Osteoblast (primary cell): ENCODE measurements around the gene HSD11B1. TPM values are rescaled to one million over a fixed set of nuclear protein-coding genes. Genes with fewer than 3 reads are reported as not detected.
A peak's percentile ranks its signal among the peaks of the same experiment; 100 is the strongest.

Experiments used
- DNase-seq: peaks from one replicate; pipeline ENCODE4 v3.0.0; 2011; ENCODE audit warnings: low spot score, mixed read lengths; ENCODE audit not compliant: insufficient read length; ENCODE audit errors: missing footprints
- H2AFZ ChIP-seq: 2 replicates; pipeline ENCODE4 v1.6.0; 2011; ENCODE audit warnings: mild to moderate bottlenecking, low read length
- H3K27ac ChIP-seq: 2 replicates; pipeline ENCODE4 v1.5.1; 2011; ENCODE audit warnings: mild to moderate bottlenecking, low read depth, low read length, moderate library complexity
- H3K27me3 ChIP-seq: 2 replicates; pipeline ENCODE4 v1.6.0; 2012; ENCODE audit warnings: mild to moderate bottlenecking, control low read depth, inconsistent platforms, low read length, moderate library complexity; ENCODE audit not compliant: insufficient read depth
- H3K36me3 ChIP-seq: 2 replicates; pipeline ENCODE4 v1.5.1; 2011; ENCODE audit warnings: mild to moderate bottlenecking, low read length, control low read depth, moderate library complexity; ENCODE audit not compliant: insufficient read depth
- H3K4me1 ChIP-seq: 2 replicates; pipeline ENCODE4 v1.5.1; 2011; ENCODE audit warnings: mild to moderate bottlenecking, low read length, control low read depth, moderate library complexity; ENCODE audit not compliant: insufficient read depth
- H3K4me2 ChIP-seq: 2 replicates; pipeline ENCODE4 v1.6.0; 2011; ENCODE audit warnings: mild to moderate bottlenecking, low read length; ENCODE audit not compliant: insufficient read depth
- H3K4me3 ChIP-seq: fragments of 200-600 bp; sonication (generic); 3 replicates; pipeline ENCODE4 v1.5.1; 2012; ENCODE audit warnings: mild to moderate bottlenecking, low read length, inconsistent platforms; ENCODE audit not compliant: insufficient read depth
- H3K79me2 ChIP-seq: 2 replicates; pipeline ENCODE4 v1.6.0; 2012; ENCODE audit warnings: mild to moderate bottlenecking, low read length, control low read depth, inconsistent platforms; ENCODE audit not compliant: insufficient read depth
- H3K9me3 ChIP-seq: 2 replicates; pipeline ENCODE4 v1.5.1; 2011; ENCODE audit warnings: low read depth, low read length, control low read depth
- H4K20me1 ChIP-seq: 2 replicates; pipeline ENCODE4 v1.6.0; 2012; ENCODE audit warnings: mild to moderate bottlenecking, low read length, control low read depth; ENCODE audit not compliant: insufficient read depth
- total RNA-seq: library from RNA; depleted of rRNA; stranded (reverse); fragments of >200 nt; gene quantifications from 2 replicates; pipeline ENCODE4 v1.2.3, GENCODE V29; 2012
- TF ChIP-seq, protein P1 (sequence below): IDR thresholded peaks from 2 replicates; pipeline ENCODE4 v1.5.1; 2011; ENCODE audit warnings: mild to moderate bottlenecking, low read depth, low read length, moderate library complexity; ENCODE audit errors: extremely low read depth

Gene HSD11B1
- total RNA-seq, 1 donor: 1.8 TPM

DNA sequence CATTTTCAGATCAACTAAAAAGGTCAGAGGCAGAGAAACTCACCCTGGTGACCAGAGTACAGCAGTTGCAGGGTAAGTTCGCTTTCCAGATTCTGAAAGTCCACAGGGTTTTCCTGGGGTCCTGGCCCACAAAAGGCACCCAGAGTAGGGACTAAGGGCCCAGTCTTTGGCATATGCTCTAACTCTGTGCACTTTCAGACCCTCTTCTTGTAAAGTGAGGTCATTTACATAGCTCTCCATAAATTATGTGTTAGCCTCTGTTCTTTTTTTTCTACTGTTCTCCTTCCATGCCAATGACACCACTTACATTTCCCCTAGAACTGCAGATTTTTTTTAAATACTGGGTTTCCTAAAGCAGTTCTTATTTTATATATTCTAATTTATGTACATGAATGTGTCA, 73.5 kb downstream of the HSD11B1 start:
- Histone ChIP-seq H3K9me3 (no peaks in the 10 kb centered on the region), H3K4me3 (no peak overlapping the region), H3K4me2 (no peak overlapping the region), H2AFZ (no peak overlapping the region), H3K27ac (no peak overlapping the region), H3K4me1 (peaks cover 1% of the 10 kb centered on the region), H3K27me3 (no peaks in the 10 kb centered on the region), H3K79me2 (peaks cover 2% of the 10 kb centered on the region), H4K20me1 (no peaks in the 10 kb centered on the region), H3K36me3 (no peaks in the 10 kb centered on the region)
- TF ChIP-seq, protein P1, sequence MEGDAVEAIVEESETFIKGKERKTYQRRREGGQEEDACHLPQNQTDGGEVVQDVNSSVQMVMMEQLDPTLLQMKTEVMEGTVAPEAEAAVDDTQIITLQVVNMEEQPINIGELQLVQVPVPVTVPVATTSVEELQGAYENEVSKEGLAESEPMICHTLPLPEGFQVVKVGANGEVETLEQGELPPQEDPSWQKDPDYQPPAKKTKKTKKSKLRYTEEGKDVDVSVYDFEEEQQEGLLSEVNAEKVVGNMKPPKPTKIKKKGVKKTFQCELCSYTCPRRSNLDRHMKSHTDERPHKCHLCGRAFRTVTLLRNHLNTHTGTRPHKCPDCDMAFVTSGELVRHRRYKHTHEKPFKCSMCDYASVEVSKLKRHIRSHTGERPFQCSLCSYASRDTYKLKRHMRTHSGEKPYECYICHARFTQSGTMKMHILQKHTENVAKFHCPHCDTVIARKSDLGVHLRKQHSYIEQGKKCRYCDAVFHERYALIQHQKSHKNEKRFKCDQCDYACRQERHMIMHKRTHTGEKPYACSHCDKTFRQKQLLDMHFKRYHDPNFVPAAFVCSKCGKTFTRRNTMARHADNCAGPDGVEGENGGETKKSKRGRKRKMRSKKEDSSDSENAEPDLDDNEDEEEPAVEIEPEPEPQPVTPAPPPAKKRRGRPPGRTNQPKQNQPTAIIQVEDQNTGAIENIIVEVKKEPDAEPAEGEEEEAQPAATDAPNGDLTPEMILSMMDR: no peak
- DNase-seq: no peak

DNA sequence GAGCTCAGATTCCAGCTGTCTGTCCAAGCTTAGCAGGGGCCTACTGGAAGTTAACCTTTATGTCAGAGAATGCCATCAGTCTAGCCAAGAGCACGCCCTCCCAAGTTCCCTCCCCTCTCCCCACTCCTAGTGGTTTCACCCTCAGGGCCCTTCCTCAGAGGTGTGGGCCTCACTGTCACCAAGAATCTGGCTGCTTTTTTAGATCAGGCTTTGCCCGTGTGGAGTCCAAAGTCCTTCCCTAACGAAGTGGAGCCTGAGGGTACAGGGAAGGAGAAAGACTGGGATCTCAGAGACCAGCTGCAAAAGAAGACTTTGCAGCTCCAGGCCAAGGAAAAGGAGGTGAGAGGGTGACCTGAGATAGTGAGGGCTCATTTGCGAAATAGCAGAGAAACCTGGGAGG, 75.6 kb downstream of the HSD11B1 start:
- Histone ChIP-seq H3K79me2 (peaks cover 14% of the 10 kb centered on the region), H3K27ac (no peak overlapping the region), H3K9me3 (no peaks in the 10 kb centered on the region), H2AFZ (no peak overlapping the region), H3K4me3 (no peak overlapping the region), H3K36me3 (no peaks in the 10 kb centered on the region), H3K27me3 (no peaks in the 10 kb centered on the region), H3K4me1 (peaks cover 16% of the 10 kb centered on the region), H3K4me2 (no peak overlapping the region), H4K20me1 (no peaks in the 10 kb centered on the region)
- no peak for DNase-seq
- TF ChIP-seq, protein P1: no peak

DNA sequence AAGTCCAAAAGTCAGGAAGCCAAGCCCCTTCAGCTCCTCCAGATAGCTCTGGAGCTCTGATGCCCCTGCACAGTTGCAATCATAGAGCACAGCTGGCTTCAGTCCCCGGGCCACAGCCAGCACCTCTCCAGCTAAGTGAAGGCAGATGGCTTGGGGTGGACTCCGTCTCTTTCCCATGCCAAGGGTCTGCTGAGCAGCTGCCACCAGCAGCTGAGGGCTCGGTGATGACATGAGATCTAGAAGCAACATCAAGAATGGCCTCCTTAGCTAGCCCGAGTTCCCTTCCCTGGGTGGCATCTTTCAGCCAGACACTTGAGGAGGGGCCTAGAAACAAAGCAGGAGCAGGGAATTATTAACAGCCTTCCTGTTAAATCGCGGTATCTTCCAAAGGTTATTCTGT, 78.7 kb downstream of the HSD11B1 start:
- peak overlapping the region; percentile 97 for H3K4me2 ChIP-seq
- H2AFZ ChIP-seq: no peak overlapping the region
- peak overlapping the region; percentile 89 for H3K27ac ChIP-seq
- H3K36me3 ChIP-seq: no peaks in the 10 kb centered on the region
- H3K4me1 ChIP-seq: peaks cover 18% of the 10 kb centered on the region
- H4K20me1 ChIP-seq: no peaks in the 10 kb centered on the region
- TF ChIP-seq, protein P1: no peak
- H3K4me3 ChIP-seq: peak overlapping the region; percentile 86
- peaks cover 13% of the 10 kb centered on the region for H3K27me3 ChIP-seq
- DNase-seq: no peak
- no peaks in the 10 kb centered on the region for H3K9me3 ChIP-seq
- H3K79me2 ChIP-seq: peaks cover 14% of the 10 kb centered on the region

Other genes starting within 250 kb of the HSD11B1 start
- gene CAMK1G, start 121.1 kb upstream of the HSD11B1 start, total RNA-seq: under 0.01 and 0.72 TPM in 2 replicates
- 5.4 and 9.7 TPM in 2 replicates for gene LAMB3, start 52.4 kb upstream of the HSD11B1 start, total RNA-seq
- gene G0S2, start 29.4 kb upstream of the HSD11B1 start, total RNA-seq: 10.5 and 11.2 TPM in 2 replicates
- gene TRAF3IP3, start 51.2 kb downstream of the HSD11B1 start, total RNA-seq: not detected in 2 replicates
- 2.5 and 3.5 TPM in 2 replicates for gene C1orf74, start 79.7 kb downstream of the HSD11B1 start, total RNA-seq
- under 0.01 and 0.72 TPM in 2 replicates for gene IRF6, start 101.3 kb downstream of the HSD11B1 start, total RNA-seq
- 22.1 and 24.5 TPM in 2 replicates for gene UTP25, start 123.1 kb downstream of the HSD11B1 start, total RNA-seq
- 0.29 and 0.36 TPM in 2 replicates for gene SYT14, start 233.4 kb downstream of the HSD11B1 start, total RNA-seq